HG03439 (cell line): ENCODE results near the gene KRTAP5-8.
"Not testable (repeated sequence)": the region's sequence is repeated elsewhere in the genome, so short reads cannot be mapped to it uniquely, and the experiment has no call there.

Source experiments
- ATAC-seq: cut with Tn5 transposase; IDR thresholded peaks from one replicate; pipeline ENCODE4 v1.9.1; 2021; ENCODE audit warnings: mild to moderate bottlenecking, moderate library complexity; ENCODE audit not compliant: unreplicated experiment

KRTAP5-8 gene, protein sequence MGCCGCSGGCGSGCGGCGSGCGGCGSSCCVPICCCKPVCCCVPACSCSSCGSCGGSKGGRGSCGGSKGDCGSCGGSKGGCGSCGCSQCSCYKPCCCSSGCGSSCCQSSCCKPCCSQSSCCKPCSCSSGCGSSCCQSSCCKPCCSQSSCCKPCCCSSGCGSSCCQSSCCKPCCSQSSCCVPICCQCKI

DNA sequence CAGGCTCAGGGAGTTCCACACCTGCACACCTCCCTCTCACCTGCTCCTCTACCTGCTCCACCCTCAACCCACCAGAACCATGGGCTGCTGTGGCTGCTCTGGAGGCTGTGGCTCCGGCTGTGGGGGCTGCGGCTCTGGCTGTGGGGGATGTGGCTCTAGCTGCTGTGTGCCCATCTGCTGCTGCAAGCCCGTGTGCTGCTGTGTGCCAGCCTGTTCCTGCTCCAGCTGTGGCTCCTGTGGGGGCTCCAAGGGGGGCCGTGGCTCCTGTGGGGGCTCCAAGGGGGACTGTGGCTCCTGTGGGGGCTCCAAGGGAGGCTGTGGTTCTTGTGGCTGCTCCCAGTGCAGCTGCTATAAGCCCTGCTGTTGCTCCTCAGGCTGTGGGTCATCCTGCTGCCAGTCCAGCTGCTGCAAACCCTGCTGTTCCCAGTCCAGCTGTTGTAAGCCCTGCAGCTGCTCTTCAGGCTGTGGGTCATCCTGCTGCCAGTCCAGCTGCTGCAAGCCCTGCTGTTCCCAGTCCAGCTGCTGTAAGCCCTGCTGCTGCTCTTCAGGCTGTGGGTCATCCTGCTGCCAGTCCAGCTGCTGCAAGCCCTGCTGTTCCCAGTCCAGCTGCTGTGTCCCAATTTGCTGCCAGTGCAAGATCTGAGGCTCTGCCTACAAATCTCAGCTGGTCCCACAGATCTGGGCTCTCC, at the start of gene KRTAP5-8:
Gene KRTAP5-8, plus strand, starts transcription at position 49 of the 689 bp plus-strand sequence. Its CDS starts 31 bp downstream, at position 80.
- ATAC-seq = not testable (repeated sequence)

DNA sequence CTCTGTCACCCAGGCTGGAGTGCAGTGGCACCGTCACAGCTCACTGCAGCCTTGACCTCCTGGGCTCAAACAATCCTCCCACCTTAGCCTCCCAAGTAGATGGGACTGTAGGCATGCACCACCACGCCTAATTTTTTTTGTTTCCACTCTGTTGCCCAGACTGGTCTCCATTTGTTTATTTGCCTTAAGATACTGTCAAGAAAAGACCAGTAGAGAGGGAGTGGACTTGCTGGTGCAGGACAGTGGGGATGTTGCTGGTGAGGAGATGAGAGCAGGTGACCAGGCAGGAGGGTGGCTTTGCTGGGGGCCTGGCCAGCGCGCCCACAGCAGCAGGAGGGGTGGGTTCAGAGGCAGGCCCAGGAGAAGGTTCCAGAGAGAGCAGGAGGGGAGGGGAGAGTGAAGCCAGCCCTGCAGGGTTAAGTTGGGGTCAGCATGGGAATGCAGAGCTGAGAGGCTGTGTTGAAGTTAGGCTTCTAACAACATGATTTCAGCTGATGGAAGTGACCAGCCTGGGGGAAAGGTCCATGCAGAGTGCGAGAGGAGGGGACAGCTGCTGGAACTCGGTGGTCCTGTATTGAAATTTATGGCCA, 49.0 kb upstream of the KRTAP5-8 start:
- ATAC-seq = no peak

DNA sequence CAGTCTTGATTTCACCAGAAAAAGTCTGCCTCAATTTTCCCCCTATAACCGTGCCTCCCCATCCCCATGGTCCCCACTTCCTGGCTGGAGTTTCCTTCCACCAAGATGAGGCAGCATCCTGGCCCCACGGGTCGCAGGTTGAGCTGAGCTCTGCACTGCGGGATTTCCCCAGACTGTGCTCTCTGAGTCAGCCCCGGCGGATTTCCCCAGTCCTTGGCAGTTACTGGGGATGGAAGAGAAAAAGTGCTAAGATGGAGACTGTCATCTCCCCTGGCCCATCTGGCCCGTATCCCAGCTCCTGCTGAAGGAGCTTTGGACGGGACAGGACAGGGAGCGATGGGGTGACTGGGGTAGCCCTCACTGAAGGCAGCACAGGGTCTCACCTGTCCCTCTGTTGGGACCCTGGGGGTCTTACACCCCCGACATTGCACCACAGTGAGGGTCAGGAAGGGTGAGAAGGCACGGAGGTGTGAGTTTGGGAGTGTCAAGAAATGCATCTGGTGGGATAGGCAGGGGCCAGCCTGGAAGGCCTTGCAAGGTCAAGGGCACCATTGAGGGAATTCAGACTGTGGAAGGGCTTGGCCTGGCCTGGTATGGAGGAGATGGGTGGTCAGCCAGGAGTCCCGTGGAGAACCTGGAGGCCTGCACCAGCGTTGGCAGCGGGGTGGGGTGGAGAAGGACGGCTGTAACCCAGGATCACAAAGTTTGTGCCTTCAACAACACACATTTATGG, 48.3 kb upstream of the KRTAP5-8 start:
- ATAC-seq = no peak

DNA sequence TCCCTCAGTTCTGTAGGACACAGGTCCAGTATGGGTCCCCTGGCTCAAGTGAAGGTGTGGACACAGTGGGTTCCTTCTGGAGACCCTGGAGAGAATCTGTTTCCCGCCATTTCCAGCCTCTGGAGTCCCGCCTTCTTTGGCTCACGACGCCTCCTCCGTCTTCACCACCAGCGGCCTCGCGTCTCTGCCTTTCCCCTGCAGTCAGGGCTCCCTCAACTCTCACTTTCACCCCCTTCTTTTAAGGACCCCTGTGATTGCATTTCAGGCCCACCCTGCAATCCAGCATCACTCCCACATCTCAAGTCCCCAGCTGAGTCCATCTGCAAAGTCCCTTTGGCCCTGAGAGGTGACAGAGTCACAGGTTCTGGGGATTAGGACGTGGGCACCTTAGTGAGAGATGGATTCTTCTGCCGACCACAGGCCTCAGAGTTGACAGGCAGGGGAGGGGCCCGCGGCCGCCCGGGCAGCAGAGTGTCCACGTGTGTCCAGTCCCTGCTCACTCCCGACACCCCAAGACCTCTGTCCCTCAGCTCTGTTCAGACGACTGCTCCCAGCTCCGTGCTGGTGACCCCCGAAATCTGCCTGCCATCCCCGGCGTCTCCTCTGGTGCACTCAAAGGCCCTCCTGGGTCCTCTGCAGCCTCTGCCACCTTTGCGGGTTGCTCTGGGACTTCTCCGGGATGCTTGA, 47.6 kb upstream of the KRTAP5-8 start:
- ATAC-seq = no peak

DNA sequence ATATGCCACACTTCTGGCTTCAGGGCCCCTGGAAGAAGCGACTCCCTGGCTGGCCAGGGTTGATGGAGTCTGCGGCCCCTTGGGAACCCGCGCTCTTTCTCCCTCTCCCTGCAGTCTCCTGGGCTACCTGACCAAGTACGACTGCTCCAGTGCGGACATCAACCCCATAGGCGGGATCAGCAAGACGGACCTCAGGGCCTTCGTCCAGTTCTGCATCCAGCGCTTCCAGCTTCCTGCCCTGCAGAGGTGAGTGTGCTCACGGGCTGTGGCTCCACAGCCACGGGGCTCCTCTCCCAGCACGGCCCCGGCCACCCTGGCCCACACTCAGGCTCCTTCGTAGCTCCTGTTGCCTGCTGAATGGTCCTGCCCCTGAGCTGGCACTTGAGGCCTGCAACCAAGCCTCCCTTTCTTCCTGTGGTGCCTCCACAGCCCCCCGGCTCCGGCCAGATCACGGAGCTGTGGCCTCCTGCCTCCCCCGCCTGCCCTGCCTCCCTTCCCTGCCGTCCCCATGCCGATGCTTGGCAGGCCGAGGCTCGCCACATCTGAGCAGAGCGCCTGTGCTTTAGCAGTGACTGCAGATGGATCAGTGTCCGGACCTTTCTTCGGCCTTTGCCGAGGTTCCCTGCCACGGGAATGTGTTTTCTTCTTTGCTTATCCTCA, 47.0 kb upstream of the KRTAP5-8 start:
- ATAC-seq = no peak

DNA sequence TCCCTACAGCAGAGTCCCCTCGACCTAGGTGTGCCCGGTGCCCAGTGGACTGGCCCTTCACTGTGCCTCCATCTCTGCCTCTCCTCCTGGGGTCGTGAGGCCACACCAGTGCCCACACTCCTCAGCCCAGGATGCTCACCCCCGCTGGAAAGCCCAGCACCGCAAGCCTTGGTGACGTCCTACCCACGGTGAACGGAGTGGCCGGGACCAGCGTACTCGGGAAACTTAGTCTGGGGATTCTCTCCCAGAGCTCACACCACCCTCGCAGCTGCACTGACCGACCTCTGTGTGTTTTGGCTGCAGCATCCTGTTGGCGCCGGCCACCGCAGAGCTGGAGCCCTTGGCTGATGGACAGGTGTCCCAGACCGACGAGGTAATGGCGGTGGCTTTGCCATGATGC, 46.3 kb upstream of the KRTAP5-8 start:
- ATAC-seq = no peak

DNA sequence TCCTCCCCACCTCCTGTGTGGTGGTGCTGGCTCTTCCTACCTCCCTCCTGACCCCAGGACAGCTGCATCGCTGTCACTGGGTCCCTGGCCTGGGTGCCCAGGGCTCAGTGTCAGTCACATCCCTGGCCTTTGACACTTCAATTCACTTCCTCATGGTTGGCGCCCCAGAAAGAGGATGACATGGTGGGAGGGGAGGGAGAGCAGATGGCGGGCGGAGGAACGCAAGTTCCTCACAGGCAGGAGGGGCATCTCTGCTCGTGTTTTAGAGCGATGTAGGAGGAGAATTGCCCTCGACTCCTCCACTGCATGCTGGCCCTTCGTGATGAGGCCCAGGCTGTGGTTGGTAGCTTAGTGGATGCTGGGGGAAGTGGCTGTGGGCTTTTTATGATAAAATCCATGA, 45.9 kb upstream of the KRTAP5-8 start:
- ATAC-seq = no peak

DNA sequence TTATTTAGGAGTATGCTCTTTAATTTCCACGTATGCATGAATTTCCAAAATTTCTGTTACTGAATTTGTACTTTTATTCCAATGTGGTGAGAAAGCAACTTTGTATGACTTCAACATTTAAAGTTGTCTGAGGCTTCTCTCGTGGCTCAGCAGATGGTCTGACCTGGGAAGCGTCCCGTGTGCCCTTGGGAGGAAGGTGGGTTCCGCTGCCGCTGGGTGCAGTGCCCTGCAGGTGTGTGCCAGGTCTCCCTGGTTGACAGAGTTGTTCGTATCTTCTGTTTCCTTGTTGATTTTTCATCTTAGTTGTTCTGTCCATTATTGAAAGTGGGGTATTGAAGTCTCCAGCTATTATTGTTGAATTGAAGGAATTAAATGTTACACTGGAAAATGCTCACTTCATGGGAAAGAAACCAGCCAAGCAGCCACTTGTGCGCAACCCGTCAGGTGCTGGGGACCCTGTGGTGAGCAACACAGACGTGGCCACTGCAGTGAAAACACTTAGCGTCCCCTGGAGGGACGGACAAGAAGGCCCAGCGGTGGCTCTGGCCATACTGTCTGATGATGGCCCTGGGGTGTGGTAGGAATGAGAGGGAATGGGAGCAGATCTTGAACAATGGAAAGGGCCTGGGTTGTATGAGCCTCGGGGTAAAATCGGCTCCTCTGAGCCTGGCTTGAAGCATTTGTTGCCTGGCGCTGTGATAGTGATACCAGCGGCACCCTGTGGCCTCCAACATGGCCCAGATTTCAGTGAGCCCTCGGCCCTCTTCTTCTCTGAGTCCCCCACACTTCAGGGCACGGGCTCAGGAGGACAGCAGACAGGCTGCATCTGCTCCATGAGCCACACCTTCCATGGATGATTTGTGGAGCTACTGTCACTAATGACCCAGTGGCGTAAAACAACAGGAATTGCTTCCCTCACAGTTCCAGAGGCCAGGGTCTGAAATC, 42.3 kb upstream of the KRTAP5-8 start:
- ATAC-seq = no peak

DNA sequence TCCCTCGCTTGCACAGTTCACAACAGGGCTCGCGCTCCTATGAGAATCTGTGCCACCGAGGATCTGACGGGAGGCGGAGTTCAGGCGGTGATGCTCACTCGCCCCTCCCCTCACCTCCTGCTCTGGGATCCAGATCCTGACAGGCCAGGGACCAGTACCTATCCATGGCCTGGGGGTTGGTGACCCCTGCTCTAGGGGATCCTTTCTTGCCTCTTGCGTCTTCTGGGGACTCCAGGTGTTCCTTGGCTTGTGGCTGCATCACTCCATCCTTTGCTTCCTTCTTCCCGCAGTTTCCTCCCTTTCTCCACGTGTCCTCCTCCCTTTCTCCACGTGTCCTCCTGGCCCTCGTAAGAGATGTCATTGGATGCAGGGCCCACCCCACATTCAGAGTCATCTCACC, 41.4 kb upstream of the KRTAP5-8 start:
- no peak for ATAC-seq

DNA sequence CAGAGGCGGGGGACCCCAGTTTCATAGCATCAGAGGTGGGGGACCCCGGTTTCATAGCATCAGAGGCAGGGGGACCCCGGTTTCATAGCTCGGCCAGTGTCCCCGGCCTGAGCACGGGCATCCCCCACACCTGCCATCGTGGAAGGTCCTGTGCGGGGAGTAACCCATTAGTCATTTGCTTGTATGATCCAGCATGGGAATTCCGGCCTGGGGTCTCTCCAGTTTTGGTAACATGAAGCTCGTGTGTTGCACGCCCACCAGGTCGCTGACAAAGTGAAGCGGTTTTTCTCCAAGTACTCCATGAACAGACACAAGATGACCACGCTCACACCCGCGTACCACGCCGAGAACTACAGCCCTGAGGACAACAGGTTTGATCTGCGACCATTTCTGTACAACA, 39.7 kb upstream of the KRTAP5-8 start:
- no peak for ATAC-seq

DNA sequence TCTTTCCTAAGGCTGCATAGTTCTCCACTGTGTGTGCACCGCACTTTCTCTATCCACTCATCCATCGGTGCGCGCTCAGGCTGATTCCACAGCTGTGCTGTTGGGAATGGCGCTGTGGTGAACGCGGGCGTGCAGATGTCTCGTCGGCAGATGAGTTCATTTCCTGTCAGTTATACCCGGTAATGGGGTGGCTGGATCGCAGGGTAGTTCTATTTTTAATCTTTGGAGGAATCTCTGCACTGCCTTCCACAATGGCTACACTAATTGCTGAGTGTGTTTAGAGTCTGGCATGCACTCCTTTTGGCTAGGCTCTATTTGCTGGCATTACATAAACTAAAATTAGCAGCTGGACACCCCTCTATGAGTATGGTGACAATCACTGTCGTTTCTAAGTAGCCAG, 38.7 kb upstream of the KRTAP5-8 start:
- ATAC-seq = no peak

DNA sequence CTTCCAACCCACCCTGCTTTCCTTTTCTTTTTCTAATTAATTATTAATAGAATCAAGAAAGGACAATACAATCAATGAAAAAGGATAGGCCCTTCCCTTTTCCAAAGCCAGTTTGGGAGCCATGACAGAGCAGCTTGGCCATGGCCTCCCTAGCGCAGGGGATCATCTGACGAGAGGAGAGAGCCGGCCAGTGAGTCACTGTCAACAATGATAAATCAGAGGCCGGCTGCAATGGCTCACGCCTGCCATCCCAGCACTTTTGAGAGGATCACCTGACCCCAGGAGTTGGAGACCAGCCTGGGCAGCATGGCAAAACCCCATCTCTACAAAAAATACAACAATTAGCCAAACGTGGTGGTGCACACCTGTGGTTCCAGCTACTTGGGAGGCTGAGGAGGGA, 38.3 kb upstream of the KRTAP5-8 start:
- no peak for ATAC-seq

DNA sequence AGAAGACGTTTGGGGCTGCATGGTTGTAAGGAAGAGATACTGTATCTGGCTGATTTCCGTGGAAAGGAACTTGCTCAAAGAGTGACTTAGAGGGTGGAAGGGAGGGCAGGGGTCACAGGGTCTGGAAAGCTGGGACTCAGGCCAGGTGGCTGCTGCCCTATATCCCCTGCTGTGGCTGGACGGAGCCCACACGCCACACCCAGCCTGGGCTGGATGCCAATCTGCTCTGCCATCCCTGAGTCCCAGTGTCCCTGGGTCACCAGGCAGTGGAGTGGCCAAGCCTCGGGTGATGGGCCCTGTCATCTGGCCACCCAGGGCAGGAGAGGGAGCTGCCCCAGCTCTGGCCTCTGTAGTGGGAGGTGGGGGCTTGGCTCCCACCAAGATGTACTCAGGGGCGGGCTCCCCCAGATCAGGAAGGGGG, 37.2 kb upstream of the KRTAP5-8 start:
- no peak for ATAC-seq

DNA sequence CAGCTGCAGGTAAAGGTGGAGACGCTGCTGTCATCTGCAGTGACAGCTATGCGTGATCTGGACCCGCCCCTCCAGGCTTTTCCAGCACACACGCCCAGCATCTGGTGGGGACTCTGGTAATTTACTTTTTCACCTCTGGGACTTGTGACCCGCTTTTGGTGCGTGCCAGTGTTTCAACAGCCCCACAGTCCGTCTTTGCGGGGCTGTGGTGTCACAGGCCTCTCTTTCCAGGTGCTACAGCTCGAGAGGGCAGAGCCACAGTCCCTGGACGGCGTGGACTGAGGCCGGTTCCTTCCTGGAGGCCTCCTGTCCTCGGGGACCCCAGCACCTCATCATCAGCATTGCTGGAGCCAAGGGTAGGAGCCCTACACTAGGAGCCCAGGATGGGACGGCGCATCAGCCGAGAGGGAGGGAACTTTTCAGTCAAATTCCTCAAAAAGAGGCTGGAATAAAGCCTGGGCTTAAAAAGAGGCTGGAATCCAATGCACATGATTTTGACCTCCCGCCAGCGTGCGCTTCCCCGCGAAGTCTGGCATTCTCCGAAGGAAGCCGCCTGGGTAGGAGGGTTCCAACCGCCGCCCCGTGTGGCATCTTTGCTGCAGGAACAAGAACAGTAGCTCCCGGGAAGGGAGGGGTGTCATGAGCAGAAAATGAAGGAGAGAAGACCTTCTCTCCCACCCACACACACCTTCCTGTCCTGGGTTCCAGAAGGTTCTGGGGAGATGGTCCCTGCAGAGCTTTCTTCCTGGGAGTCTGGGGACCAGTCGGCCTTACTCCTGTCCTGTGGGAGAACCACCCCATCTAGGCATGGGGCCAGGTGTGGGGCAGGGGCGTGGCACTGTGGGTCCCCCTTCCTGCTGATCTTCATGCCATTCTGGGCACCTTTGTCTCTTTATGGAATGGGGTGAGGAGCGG, 36.5 kb upstream of the KRTAP5-8 start:
- ATAC-seq = no peak

DNA sequence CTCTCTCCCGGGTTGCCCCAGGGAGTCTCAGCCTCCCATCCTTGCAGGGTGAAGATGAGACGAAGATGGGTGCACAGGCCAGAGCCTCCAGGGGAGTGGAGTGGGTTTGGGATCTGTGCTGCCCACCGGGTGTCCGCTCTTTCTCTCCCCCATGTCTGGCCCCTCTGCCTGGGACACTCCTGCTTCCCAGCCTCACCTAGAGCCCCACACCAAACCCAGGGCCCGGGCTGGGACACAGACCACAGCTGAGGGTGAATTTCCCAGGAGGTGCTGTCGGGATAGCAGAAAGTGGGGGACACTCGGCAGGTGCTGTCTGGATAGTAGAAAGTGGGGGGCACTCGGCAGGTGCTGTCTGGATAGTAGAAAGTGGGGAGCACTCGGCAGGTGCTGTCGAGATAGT, 35.8 kb upstream of the KRTAP5-8 start:
- ATAC-seq = no peak

DNA sequence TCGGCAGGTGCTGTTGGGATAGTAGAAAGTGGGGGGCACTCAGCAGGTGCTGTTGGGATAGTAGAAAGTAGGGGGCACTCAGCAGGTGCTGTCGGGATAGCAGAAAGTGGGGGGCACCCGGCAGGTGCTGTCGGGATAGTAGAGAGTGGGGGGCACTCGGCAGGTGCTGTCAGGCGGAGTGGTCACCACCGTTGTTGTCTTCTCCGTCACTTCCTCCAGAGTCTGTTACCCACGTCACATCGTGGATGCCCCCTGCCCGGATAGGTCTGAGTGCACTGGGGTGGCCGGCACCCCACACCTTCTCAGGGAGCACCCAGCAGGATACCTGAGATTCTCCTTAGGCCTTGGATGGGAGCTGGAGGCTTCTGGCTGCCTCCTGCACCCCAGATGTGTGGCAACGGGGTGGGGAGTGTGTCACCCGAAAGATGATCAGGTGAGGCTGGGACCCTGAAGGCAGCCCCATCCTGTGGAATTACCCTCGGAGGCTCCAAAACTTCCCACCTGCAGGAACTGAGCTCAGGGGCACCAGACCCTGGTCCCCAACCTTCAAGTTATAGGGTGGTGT, 34.9 kb upstream of the KRTAP5-8 start:
- ATAC-seq = no peak

DNA sequence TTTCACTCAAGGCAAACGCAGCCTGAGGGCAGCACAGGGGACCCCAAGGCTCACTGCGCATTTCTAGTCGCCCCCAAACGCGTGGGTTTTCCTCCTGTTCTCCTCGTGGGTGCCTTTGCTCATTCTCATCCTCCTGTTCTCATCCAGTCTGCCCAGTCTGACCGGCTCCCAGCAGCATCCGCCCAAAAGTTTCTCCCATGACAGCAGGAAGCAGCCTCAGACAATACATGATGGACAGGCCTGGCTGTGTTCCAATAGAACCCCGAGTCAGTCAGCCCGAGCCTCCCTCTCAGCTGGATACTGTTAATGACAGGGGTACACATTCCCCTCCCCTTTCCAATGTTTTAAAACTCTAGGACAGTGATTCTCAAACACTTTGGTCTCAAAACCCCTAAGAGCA, 33.3 kb upstream of the KRTAP5-8 start:
- ATAC-seq = no peak

DNA sequence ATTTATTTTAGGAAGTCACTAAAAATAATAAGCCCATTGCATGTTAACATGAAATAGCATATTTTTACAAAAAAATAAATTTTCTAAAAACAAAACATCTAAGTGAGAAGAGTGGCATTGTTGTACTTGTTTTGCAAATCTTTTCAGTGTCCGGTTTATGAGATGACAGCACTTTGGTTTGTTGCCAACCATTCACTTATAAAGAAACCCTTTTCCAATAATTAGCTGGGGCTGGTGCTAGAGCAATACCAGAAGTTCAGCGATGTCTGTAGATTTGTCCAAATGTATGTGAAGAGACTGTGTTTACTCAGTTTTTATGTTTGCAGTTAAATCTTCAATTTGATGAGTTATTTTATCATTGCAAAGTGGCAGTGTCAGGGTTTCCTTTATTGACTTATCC, 32.8 kb upstream of the KRTAP5-8 start:
- ATAC-seq = no peak
